NK-92 (cell line): Measurements from ENCODE around the gene DIPK1B.

Experiments used
- DNase-seq: peaks from one replicate; lab custom pipeline; 2025; ENCODE audit not compliant: unreplicated experiment; lab: John Stamatoyannopoulos, UW

The DIPK1B gene

DNA sequence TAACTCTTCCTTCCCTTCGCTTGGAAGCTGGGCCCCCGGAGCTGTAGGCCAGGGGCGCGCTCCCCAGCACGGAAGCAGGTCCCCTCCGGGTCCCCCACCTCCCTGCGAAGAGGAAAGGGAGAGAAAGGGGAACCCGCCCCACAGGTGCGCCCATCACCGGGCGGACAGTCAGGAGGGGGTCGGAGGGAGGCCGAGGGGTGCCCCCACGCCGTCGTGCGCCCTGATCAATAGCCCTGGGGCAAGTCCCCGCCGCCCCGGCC is 25.9 kb upstream of the DIPK1B start:
- DNase-seq, result no peak

DNA sequence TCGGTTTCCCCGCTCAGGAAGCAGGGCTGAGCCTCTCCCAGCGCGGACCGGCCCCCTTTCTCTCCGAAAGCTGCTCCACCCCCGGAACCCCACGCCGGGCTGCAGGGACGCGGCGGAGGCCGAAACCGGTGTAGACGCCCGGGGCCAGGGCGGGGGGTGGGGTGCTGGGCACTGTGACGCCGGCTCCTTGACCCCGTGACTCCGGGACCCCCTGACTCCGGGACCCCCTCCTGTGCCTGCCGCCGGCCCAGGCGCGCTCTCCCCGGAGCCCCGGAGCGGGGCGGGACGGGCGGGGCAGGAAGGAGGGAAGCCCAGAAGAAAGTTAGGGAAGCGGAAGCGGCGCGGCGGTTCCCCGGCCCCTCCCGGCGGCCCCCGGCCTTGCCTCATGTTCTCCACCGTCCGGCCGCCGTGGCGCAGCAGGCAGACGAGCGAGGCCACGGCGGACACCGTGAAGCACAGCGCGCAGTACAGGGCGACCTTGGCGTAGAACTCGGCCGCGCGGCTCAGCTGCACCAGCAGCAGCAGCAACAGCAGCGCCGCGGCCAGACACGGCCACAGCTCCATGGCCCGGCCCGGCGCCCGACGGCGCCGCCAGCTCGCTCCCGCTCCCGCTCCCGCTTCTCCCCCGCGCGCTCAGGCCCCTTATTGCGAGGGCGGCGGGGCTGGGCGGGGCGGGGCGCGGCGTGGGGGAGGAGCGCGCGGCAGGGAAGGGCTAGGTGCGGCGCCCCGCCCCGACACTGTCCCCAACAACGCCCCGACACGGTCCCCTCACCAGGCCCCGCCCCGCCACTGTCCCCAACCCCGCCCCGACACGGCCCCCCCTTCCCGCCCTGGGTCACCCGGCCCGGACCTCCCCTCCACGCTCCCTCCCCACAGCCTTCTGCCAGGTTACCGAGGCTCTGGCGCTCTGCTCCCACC is 25.3 kb upstream of the DIPK1B start, which contains the start of gene AGPAT2:
Gene AGPAT2, minus strand, starts transcription at position 664 of the 918 bp plus-strand sequence. Its CDS starts 100 bp downstream, at position 564.
- DNase-seq, result no peak

DNA sequence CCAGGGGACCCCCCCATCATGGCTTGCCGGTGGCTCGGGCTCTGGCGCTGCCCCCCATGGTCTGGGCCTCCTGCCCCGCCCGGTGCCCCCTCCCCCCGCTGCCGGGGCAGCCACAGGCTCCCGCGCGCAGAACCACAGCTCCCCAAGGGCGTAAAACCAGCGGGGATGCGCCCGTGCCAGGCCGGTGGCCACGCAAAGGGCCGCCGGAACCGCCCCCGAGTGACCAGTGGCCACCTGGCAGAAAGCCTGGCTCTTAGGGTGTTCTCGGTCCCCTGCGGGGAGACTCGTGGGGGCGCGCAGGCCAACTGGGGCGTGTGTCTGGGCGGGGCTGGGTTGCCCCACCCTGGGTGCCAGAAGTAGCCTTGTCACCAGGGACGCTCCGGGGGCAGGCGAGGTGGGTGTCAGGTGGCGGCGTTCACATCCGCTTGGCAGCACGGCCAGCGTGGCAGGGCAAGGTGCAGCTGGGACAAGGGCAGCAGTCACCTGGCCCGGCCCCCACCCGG is 24.6 kb upstream of the DIPK1B start:
- DNase-seq, result no peak

DNA sequence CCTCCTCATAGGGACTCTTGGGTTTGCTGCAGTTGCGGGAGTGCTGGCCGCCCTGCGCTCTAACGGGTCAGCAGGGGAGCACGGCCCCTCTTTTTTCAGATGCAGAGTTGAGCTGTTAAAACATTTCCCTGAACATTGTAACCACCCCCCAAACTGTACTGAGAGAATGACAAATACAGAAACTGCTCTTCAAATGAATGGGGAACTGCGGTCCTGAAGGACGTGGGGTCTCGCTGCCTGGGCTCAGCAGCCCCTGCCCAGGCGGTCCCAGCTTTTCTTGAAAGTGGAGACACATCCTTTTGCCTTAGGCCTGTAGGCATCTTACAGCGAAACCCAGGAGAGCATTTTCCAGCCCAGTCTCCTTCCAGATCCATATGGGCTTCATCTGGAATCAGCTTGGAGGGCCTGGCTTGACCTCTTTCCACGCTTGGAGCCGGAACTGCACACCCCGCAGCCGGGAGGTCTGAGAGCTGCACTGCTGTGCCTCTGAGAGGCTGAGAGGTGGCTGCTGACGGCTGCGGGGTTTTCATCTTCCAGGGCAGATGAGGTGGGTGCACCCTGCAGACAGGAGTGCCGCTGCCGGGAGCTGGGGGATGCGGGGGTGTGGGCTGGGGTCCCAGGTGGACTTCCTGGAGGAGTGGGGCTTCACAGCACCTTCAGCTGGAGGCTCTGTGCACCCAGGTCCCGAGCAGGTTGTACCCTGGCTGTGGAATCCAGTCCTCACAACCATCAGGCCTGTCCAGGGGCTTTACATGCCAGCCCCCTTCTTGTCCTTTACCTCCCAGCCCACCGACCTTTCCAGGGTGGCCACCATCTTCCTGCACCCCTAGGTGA is 23.9 kb upstream of the DIPK1B start:
- no peak for DNase-seq

DNA sequence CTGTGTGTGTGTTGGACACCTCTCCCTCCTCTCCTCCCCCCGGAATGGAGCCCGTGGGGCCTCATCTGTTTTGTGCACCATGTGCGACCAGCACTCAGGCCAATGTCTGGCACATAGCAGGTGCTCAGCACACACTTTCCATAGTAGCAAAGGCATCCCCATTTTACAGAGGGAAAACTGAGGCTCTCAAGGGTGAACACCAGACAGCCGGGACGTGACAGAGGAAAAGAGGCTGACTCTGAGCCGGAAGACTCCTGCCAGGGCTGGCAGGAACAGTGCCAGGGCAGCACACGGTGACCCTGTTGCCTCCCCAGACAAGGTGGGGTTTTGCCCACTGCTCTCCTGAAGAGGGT is 23.3 kb upstream of the DIPK1B start:
- no peak for DNase-seq

- DNase-seq, result no peak
Observed at GRCh38 chr9:136690104-136690805, 22.1 kb upstream of the DIPK1B start.

DNA sequence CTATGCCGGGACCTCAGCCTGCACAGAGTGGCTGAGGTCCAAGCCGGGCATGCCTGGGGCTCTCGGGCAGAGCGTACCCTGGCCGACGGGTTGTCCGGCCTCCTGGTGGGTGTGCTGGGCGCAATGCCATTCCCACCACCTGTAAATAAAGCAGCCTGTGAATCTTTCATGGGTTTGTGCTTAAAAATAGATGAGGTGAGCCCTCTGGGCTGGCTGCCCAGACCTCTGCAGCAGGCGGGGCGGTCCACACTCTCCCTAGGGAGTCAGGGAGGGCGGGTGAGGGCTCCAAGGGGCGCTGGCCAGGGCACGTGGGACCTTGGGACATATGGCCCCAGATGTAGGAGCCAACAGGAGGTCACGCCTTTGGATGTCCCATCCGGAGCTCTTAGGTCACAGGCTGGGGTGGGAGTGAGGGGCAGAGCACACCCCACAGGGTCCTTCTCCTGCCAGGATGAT is 21.5 kb upstream of the DIPK1B start:
- no peak for DNase-seq

DNA sequence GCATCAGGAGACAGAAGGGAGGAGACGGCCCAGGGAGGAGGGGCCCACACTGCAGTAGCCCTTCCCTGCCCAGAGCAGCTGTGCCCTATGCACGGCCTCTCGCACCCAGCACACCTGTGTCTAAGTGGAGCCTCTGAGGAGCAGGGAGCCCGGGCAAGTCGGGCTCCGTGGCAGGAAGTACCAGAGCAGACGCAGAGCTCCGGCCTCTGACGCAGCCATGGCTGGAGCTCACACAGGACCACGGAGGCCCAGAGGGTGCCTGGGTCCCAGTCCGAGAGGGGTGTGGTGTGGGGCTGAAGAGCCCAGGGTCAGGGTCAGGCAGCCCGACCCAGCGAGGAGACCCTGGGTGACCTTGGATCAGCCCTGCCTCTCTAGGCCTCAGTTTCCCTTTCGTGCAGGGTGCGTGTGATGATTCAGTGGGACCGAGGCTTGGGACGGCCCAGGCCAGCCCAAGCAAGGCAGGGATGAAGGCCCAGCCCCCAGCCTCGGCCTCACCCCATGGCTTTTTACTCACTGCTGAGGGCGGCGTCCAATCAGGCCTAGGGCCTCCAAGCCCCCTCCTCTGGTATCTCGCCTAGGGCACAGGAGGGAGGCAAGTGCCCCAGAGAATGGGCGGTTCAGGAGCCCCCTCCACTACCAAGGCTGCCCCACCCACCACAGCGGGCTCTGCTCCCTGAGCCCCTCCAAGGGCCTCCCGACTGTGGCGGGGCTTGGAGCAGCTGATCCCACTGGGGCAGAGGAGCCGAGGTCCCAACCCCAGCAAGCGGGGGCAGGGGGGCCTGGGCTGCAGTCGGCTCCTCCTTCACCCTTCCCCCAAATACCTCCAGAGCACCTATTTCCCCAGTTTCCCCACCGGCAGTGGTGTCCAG is 20.8 kb upstream of the DIPK1B start:
- no peak for DNase-seq

DNA sequence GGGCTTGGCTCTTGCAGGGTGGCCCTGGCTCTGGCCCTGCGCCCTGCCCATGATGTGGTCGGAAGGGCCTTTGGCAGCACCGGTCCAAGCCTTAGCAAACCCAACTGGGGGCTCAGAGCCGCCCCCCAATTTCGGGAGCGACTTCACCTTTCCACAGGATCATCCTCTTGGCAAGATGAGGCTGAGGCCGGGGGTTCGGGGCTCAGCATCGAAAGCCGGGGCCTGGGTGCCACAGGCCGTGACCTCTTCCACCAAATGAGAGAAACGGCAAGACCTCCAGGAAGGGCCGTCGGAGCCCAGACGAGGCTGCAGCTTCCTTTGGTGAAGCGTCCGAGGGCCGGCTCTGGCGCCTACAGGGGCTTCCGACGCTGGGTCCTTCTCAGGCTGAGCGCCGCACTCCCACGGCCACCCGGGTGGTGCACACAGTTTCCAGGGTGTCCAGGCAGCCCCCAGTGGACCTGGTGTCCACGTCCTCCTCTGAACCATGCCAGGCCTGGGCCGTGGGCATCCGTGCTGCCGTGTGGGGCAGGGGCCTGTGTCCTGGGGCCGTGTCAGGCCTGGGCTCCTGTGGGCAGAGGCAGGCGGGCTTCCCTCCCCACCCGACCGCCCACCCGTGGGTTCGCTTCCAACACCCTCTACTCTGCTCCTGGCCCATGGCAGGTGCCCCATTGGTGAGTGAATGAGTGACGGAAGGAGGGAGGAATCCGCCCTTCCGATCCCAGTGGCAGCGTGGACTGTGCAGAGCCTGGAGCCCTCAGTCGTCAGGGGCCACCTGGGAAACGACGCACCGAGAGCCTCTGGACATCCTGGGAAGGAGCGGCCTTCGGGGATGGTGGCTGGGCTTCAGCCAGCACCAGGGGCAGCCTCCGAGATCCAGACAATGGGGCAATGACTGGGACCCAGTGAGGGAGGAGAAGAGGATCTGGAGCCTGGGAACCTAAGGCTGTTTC is 19.9 kb upstream of the DIPK1B start:
- no peak for DNase-seq

- no peak for DNase-seq
Observed at GRCh38 chr9:136693135-136693489, 19.3 kb upstream of the DIPK1B start.

DNA sequence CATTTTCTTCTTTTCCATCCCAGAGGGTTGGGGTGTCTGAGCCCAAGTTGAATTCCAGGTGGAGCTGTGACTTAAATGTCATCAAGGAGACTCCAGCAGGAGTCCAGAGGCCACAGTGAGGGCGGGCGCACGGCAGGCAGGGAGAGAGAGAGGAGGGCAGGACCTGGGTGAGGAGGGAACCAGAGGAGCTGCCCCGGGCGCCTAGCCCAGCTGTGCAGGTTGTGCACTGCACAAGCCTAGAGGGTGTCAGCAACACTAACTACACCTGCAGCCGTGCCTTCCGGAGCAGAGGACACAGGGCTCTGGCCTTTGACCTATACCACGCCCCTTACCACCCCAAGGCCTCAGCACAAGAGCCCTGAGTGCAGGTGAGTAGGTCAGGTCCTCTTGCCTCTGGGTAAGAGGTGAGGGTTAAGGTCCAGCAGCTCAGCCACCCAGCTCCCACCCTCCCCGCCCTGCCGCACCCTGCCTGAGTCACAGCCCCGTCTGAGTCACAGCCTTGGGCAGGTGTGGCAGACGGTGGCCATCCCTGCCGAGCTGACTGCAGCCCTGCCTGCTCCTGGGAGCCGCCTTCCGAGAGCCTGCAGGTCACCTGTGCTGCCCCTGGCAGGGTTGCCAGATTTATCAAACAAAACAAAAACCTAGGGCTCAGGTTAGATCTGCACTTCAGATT is 18.7 kb upstream of the DIPK1B start:
- no peak for DNase-seq

- DNase-seq, result no peak
Observed at GRCh38 chr9:136694163-136694871, 18.1 kb upstream of the DIPK1B start.

GRCh38 chr9:136694872-136695247 is 17.5 kb upstream of the DIPK1B start:
- no peak for DNase-seq

DNA sequence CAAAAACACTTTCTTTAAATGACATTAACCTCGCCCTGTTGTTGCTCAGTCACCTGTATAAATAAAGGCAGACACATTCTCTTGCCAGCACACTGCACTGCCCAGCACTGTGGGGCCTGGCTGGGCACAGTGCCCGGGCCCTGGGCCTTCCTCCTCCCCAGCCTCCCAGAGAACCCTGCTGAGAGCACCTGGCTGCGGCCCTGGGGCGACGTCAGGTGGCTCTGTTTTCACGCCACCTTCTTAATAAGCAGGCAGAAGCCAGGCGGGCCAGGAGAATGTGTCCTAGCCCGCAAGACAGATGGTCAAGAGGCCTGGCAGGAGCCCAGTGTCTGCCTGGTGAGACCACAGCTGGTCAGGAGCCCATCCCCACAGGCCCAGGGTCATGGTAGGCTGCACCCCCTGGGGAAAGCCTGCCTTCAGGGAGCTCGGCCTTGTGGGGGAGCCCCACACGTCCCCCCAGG is 16.9 kb upstream of the DIPK1B start:
- DNase-seq, result no peak

- DNase-seq, result no peak
Observed at GRCh38 chr9:136695955-136696354, 16.4 kb upstream of the DIPK1B start.

GRCh38 chr9:136696502-136696901 is 15.9 kb upstream of the DIPK1B start:
- DNase-seq, result no peak

DNA sequence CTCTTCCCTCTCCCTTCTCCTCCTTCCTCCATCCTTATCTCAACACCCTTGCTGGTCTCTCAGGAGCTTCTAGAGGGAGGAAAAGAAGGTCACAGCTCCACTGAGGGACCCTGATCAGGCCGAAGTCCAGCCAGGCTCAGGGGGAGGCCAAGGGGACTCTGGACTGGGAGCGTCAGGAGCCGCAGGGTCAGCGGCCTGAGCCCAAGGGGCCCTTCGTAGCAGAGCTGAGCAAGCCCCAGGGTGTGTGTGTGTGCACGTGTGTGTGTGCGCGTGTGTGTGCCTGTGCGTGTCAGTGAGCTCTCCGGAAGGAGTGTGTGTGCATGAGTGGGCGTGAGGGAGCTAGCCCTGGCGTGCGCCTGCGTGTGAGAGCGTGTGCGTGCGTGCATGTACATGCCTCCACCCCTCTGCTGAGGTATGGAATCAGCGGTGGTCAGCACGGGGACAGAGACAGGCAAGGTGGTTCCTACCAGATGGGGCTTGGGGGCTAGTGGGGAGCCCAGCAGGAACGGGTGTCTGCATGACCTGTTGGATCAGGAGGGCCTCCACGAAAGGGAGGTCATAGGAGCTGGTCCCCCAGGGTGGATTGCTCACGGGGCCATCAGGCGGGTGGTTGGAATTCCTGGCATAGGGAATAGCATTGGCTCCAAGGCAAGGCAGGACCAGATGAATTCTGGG is 15.1 kb upstream of the DIPK1B start:
- DNase-seq, result no peak
